Measurements from ENCODE around the gene PODNL1. TPM values are rescaled to one million over a fixed set of nuclear protein-coding genes. Genes with fewer than 3 reads are reported as not detected.

PODNL1 gene
- total and polyA plus RNA-seq, 7 donors: 0.07 to 1.3 (median 0.36) TPM

- no peak overlapping the region for H3K4me3 ChIP-seq
- intact Hi-C loops (cut with DNase I): loop anchor here (2.0 to 10.0 kb wide), 3 partner anchors 162 to 464 kb away; partner anchors contain the start of gene MISP3 (in 1 of the 2)
- H3K4me1 ChIP-seq: peaks cover 15% of the 10 kb centered on the region
- peak overlapping the region; percentile 53 for H3K27ac ChIP-seq
- H3K36me3 ChIP-seq (ENCODE audit: insufficient read depth in 1 of 2, low read depth in 1 of 2): no peaks in the 10 kb centered on the region
- 54 to 63% (median 56%) methylated on average over 12 of the region's 12 CpGs for WGBS, 3 donors
- no peaks in the 10 kb centered on the region for H3K9me3 ChIP-seq
- H3K27me3 ChIP-seq (ENCODE audit: insufficient read depth in 3 of 3, low read length in 2 of 3): no peaks in the 10 kb centered on the region
- no peak for ATAC-seq
- no peak for DNase-seq
- no peak for TF ChIP-seq CTCF (IDR thresholded peaks at IDR 0.05)
These were observed 56.9 kb downstream of the PODNL1 start for GRCh38 chr19:13881251-13881691.

Other genes starting within 250 kb of the PODNL1 start
- gene MRI1, start 173.9 kb downstream of the PODNL1 start, total RNA-seq: 10 to 100 TPM in 2 of 4 donors, 1 to 10 TPM in 2; 6.4 to 11.0 (median 9.3) TPM
- 10 to 100 TPM in 1 of 3 donors, 1 to 10 TPM in 2; 9.4 to 11.2 (median 9.6) TPM for gene MRI1, start 173.9 kb downstream of the PODNL1 start, polyA plus RNA-seq
- 100 to 1,000 TPM in 2 of 4 donors, 10 to 100 TPM in 2; 88.9 to 109 (median 95.5) TPM for gene C19orf53, start 164.0 kb downstream of the PODNL1 start, total RNA-seq
- 100 to 1,000 TPM; 147 to 196 (median 195) TPM for gene C19orf53, start 164.0 kb downstream of the PODNL1 start, polyA plus RNA-seq
- 1 to 10 TPM; 3.3 to 7.8 (median 4.4) TPM for gene ZSWIM4, start 143.0 kb downstream of the PODNL1 start, total RNA-seq
- gene ZSWIM4, start 143.0 kb downstream of the PODNL1 start, polyA plus RNA-seq: 1 to 10 TPM in 2 of 3 donors, under 1 TPM in 1; 0.77 to 3.9 (median 1.6) TPM
- not detected for gene NANOS3, start 61.3 kb downstream of the PODNL1 start, total RNA-seq
- gene NANOS3, start 61.3 kb downstream of the PODNL1 start, polyA plus RNA-seq: not detected
- gene BRME1, start 32.3 kb downstream of the PODNL1 start, total RNA-seq: 1 to 10 TPM in 2 of 4 donors, under 1 TPM in 2; 0.27 to 1.5 (median 1.0) TPM
- 1 to 10 TPM in 2 of 3 donors, under 1 TPM in 1; 0.86 to 2.5 (median 1.7) TPM for gene BRME1, start 32.3 kb downstream of the PODNL1 start, polyA plus RNA-seq
- gene CC2D1A, start 32.2 kb downstream of the PODNL1 start, total RNA-seq: 10 to 100 TPM; 21.1 to 26.1 (median 24.6) TPM
- 10 to 100 TPM; 20.1 to 31.7 (median 23.1) TPM for gene CC2D1A, start 32.2 kb downstream of the PODNL1 start, polyA plus RNA-seq
- gene DCAF15, start 14.1 kb upstream of the PODNL1 start, total RNA-seq: 10 to 100 TPM in 3 of 4 donors, 1 to 10 TPM in 1; 9.2 to 25.3 (median 16.0) TPM
- 10 to 100 TPM; 13.8 to 24.5 (median 16.6) TPM for gene DCAF15, start 14.1 kb upstream of the PODNL1 start, polyA plus RNA-seq
- 10 to 100 TPM in 1 of 4 donors, 1 to 10 TPM in 3; 5.9 to 10.1 (median 7.8) TPM for gene RFX1, start 67.9 kb upstream of the PODNL1 start, total RNA-seq
- gene RFX1, start 67.9 kb upstream of the PODNL1 start, polyA plus RNA-seq: 1 to 10 TPM; 2.9 to 6.4 (median 5.1) TPM
- gene RLN3, start 89.7 kb upstream of the PODNL1 start, total RNA-seq: not detected
- gene RLN3, start 89.7 kb upstream of the PODNL1 start, polyA plus RNA-seq: not detected
- 1 to 10 TPM; 2.3 to 3.7 (median 2.9) TPM for gene IL27RA, start 93.3 kb upstream of the PODNL1 start, total RNA-seq
- gene IL27RA, start 93.3 kb upstream of the PODNL1 start, polyA plus RNA-seq: 1 to 10 TPM; 1.5 to 3.2 (median 2.5) TPM
- gene PALM3, start 123.7 kb upstream of the PODNL1 start, total RNA-seq: not detected
- under 1 TPM in 2 of 3 donors, not detected in 1; 0.04 to 0.05 TPM for gene PALM3, start 123.7 kb upstream of the PODNL1 start, polyA plus RNA-seq
- gene MISP3, start 134.4 kb upstream of the PODNL1 start, total RNA-seq: 1 to 10 TPM; 2.0 to 6.3 (median 2.9) TPM
- 10 to 100 TPM in 1 of 3 donors, 1 to 10 TPM in 2; 1.8 to 15.4 (median 2.1) TPM for gene MISP3, start 134.4 kb upstream of the PODNL1 start, polyA plus RNA-seq
- not detected for gene C19orf67, start 147.4 kb upstream of the PODNL1 start, total RNA-seq
- gene C19orf67, start 147.4 kb upstream of the PODNL1 start, polyA plus RNA-seq: not detected
- gene SAMD1, start 152.3 kb upstream of the PODNL1 start, total RNA-seq: 10 to 100 TPM; 27.3 to 54.4 (median 39.6) TPM
- 10 to 100 TPM; 39.9 to 99.9 (median 60.4) TPM for gene SAMD1, start 152.3 kb upstream of the PODNL1 start, polyA plus RNA-seq
- 100 to 1,000 TPM; 209 to 509 (median 312) TPM for gene PRKACA, start 179.3 kb upstream of the PODNL1 start, total RNA-seq
- gene PRKACA, start 179.3 kb upstream of the PODNL1 start, polyA plus RNA-seq: 100 to 1,000 TPM in 2 of 3 donors, 10 to 100 TPM in 1; 99.3 to 208 (median 135) TPM
- 1 to 10 TPM in 1 of 4 donors, under 1 TPM in 2, not detected in 1; 0.63 to 6.0 (median 0.84) TPM for gene ASF1B, start 198.2 kb upstream of the PODNL1 start, total RNA-seq
- 1 to 10 TPM in 2 of 3 donors, under 1 TPM in 1; 0.20 to 1.2 (median 1.0) TPM for gene ASF1B, start 198.2 kb upstream of the PODNL1 start, polyA plus RNA-seq

All from psoas muscle (tissue), 8 donors.